Progenitor cell of endocrine pancreas (in vitro differentiated cells): ENCODE results near the gene TJP3. TPM values are rescaled to one million over a fixed set of nuclear protein-coding genes. Genes with fewer than 3 reads are reported as not detected.

Experiments
- DNase-seq: peaks from one replicate; pipeline ENCODE4 v3.0.0; 2021; ENCODE audit warnings: low spot score; ENCODE audit not compliant: unreplicated experiment
- H3K27ac Mint-ChIP-seq: 2 replicates; pipeline ENCODE4 v1.8.0; 2021; ENCODE audit warnings: mild to moderate bottlenecking, moderate library complexity, mixed read lengths
- H3K27me3 Mint-ChIP-seq: 2 replicates; pipeline ENCODE4 v1.8.0; 2021; ENCODE audit warnings: mixed read lengths
- H3K36me3 Mint-ChIP-seq: 2 replicates; pipeline ENCODE4 v1.8.0; 2022; ENCODE audit warnings: mixed read lengths; ENCODE audit not compliant: insufficient read depth
- H3K4me1 Mint-ChIP-seq: 2 replicates; pipeline ENCODE4 v1.8.0; 2021; ENCODE audit warnings: low read depth, mixed read lengths
- H3K4me3 Mint-ChIP-seq: 2 replicates; pipeline ENCODE4 v1.8.0; 2021; ENCODE audit warnings: low read depth, mild to moderate bottlenecking, moderate library complexity, mixed read lengths
- H3K9me3 Mint-ChIP-seq: 2 replicates; pipeline ENCODE4 v1.8.0; 2021; ENCODE audit warnings: low read depth, mixed read lengths
- total RNA-seq: library from RNA; stranded (reverse); gene quantifications from 2 replicates; pipeline ENCODE4 v1.2.1, GENCODE V29; 2021
- TF ChIP-seq, protein P1 (sequence below): fragments of 200-600 bp; sonication (generic); IDR thresholded peaks from one replicate; pipeline ENCODE4 v1.5.0; 2021; ENCODE audit warnings: antibody characterized with exemption, mild to moderate bottlenecking; ENCODE audit not compliant: unreplicated experiment

The TJP3 gene
- total RNA-seq, 1 donor from 2014 or later: 40.7 TPM

- Mint-ChIP-seq H3K27me3 (no peaks in the 10 kb centered on the region), H3K27ac (no peak within 1 kb of the TSS), H3K9me3 (no peaks in the 10 kb centered on the region), H3K4me1 (no peaks in the 10 kb centered on the region), H3K4me3 (no peak within 1 kb of the TSS), H3K36me3 (peaks cover 2% of the 10 kb centered on the region)
- TF ChIP-seq, protein P1, sequence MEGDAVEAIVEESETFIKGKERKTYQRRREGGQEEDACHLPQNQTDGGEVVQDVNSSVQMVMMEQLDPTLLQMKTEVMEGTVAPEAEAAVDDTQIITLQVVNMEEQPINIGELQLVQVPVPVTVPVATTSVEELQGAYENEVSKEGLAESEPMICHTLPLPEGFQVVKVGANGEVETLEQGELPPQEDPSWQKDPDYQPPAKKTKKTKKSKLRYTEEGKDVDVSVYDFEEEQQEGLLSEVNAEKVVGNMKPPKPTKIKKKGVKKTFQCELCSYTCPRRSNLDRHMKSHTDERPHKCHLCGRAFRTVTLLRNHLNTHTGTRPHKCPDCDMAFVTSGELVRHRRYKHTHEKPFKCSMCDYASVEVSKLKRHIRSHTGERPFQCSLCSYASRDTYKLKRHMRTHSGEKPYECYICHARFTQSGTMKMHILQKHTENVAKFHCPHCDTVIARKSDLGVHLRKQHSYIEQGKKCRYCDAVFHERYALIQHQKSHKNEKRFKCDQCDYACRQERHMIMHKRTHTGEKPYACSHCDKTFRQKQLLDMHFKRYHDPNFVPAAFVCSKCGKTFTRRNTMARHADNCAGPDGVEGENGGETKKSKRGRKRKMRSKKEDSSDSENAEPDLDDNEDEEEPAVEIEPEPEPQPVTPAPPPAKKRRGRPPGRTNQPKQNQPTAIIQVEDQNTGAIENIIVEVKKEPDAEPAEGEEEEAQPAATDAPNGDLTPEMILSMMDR: no peak
- no peak for DNase-seq
Measured at GRCh38 chr19:3771906-3772455, 63.8 kb downstream of the TJP3 start, which contains the start of gene RAX2. Gene RAX2, minus strand, starts transcription at chr19:3772228. Its CDS starts 486 bp downstream, at chr19:3771742.

GRCh38 chr19:3773814-3774515 lies 65.8 kb downstream of the TJP3 start:
- Mint-ChIP-seq H3K4me1 (no peaks in the 10 kb centered on the region), H3K27ac (no peak overlapping the region), H3K4me3 (no peak overlapping the region), H3K27me3 (no peaks in the 10 kb centered on the region), H3K9me3 (no peaks in the 10 kb centered on the region), H3K36me3 (peaks cover under 1% of the 10 kb centered on the region)
- no peak for DNase-seq
- TF ChIP-seq, protein P1: no peak

DNA sequence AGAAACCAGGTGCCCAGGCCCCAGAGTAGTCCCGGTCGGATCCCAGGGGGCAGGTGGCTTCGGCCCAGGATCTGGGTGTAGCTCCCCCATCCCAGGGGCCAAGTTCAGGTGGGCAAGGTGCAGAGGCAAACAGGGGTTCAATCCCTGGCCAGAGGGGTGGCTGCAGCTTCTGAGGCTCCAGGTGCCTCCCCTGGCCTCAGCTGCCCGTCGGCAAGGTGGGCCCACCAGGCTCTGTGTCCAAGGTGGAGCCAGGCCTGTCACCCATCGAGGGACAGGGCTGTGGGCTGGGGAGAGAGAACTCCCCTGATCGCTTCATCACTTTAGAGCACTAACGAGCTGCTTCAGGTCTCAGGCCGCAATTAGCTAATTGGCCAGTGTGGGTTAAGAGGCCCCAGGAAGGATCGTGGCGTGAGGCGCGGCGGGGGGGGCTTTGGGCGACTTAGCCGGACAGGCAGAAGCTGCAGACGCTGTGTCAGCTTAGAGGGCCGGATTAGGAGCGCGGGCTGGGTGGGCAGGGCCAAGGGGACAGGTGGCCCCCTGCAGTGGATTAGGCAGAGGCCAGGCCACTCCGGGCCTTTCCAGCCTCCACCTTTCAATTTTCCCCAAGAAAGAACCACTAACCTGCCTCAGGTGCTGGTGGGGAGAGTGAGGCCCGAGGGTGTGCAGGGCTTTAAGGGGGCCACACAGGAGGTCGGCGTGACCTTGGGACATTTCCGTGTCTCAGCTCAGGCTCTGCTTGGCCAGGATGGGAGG lies 66.6 kb downstream of the TJP3 start:
- Mint-ChIP-seq H3K9me3 (no peaks in the 10 kb centered on the region), H3K4me3 (no peak overlapping the region), H3K27ac (no peak overlapping the region), H3K27me3 (no peaks in the 10 kb centered on the region), H3K4me1 (no peaks in the 10 kb centered on the region), H3K36me3 (no peaks in the 10 kb centered on the region)
- TF ChIP-seq, protein P1: no peak
- DNase-seq: no peak

DNA sequence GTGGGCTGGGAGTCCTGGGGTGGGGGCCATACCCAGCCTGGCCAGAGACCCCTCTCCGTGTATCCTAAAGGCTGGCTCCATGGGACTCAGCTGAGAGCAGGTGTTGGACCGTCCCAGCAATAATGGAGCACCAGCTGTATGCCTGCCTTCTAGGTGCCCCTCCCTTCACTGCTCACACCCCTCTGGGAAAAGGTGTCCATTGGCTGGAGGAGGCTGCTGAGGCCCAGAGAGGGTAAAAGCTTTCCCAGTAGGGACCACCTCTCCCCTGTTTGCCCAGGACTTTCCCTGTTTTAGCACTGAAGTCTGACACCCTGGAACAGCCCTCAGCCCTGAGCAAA lies 67.2 kb downstream of the TJP3 start:
- H3K36me3 Mint-ChIP-seq: no peaks in the 10 kb centered on the region
- no peak overlapping the region for H3K27ac Mint-ChIP-seq
- no peaks in the 10 kb centered on the region for H3K4me1 Mint-ChIP-seq
- no peaks in the 10 kb centered on the region for H3K27me3 Mint-ChIP-seq
- H3K4me3 Mint-ChIP-seq: no peak overlapping the region
- no peaks in the 10 kb centered on the region for H3K9me3 Mint-ChIP-seq
- no peak for DNase-seq
- TF ChIP-seq, protein P1: no peak

- Mint-ChIP-seq H3K27ac (no peak overlapping the region), H3K4me1 (no peaks in the 10 kb centered on the region), H3K27me3 (no peaks in the 10 kb centered on the region), H3K9me3 (no peaks in the 10 kb centered on the region), H3K4me3 (no peak overlapping the region), H3K36me3 (no peaks in the 10 kb centered on the region)
- no peak for DNase-seq
- TF ChIP-seq, protein P1: no peak
Measured at GRCh38 chr19:3775831-3776230, 67.6 kb downstream of the TJP3 start.
